Right kidney (tissue), 1 donor: ENCODE results near the gene CCDC190.
"Not testable (repeated sequence)": the region's sequence is repeated elsewhere in the genome, so short reads cannot be mapped to it uniquely, and the experiment has no call there.

Source experiments
- DNase-seq: peaks from one replicate; pipeline ENCODE4 v3.0.0-alpha.2; 2016

The CCDC190 gene

DNA sequence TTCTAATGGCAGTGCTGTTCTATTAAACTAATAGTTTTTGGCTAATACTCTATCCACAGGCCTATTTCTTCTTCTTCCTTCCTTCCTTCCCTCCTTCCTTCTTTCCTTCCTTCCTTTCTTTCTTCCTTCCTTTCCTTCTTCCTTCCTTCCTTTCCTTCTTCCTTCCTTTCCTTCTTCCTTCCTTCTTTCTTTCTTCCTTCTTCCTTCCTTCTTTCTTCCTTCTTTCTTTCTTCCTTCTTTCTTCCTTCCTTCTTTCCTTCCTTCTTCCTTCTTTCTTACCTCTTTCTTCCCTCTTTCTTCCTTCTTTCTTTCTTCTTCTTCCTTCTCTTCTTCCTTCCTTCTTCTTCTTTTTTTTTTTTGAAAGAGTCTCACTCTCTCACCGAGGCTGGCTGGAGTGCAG lies 31.7 kb downstream of the CCDC190 start:
- DNase-seq, result no peak

DNA sequence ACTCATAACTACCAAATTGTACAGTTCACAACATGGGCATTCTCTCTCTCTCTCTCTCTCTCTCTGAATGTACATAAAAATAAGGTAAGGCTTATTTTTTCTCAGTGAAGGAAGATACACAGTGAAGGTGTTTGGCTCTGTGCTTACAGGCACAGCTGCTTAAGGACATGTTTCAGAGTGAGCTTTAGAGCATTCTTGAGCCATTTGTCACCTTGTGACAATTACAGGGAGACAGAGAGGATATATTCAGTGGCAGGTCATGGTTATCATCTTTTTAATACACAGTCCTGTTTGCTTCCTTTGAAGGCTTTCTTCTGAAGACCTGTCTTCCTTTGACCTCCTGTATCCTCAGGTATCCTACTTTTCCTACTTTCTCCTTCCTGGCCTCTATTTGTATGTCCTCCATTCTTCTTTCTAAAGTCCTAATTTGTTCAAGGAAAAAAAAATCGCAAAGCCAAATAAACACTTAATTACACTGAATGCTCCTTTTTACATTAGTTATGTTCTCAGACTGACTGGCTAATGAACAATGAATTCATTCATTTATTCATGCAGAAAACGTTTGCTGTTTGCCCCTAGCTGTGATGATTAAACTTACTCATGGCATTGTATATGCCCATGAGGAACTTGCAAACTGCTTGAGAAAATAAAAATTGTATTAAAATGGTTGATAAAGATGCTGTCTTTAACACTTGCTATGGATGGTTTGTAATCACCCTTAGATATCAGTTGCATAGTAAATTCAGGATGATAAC lies 37.0 kb downstream of the CCDC190 start:
- no peak for DNase-seq

DNA sequence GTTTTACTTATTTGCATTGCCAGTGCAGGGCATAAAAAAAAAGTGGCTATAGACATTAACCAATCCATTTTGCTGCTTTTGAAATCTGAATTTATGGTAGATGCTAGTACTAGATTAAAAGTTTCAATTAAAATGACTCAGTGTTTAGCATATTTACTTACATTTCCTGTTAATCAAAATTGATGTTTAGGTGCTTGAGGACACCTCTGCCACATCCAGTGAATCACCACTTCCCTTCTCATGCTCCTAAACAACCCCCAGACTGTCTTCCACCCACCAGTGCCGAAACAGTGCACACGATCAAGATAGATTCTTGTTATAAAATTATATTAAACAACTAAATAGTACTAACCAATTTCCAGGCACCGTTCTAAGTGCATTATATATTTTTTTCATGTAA lies 37.7 kb downstream of the CCDC190 start:
- no peak for DNase-seq

DNA sequence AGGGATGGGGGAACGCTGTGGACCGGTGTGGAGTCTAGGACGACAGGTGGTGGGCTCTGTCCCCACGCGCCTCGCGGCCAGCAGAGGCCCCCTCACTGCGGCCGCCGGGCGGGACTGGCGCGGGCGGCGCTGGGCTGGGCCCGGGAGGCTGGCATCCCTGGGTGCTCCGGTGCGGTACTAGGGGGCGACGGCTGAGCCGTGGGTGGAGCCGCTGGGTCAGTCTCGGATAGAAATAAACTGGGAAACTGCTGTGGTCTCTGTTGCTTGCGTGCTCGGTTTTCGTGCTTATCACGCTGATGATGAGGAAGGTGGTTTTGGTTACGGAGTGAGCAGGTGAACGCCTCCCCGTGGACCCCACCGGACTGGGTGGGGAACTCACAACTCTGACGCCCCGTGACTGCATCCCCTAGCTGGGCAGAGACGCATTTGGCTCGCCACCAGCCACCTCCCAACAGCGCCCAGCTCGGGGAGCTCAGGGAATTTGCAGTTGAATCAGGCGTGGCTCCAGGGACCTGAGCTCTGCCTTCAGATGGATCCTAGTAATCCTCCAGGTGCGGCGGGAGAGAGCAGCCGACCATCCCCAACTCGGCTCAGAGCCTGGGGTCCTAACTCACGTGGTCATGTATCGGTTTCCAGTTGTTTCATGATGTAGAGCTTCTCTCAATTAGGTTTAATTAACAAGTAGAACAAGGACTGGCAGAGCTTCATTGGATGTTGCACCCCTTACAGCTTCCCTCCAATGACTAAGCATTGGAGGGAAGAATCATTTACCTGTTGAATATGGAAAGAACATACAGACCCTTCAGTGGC lies 38.4 kb downstream of the CCDC190 start:
- DNase-seq, result peak; percentile 47

DNA sequence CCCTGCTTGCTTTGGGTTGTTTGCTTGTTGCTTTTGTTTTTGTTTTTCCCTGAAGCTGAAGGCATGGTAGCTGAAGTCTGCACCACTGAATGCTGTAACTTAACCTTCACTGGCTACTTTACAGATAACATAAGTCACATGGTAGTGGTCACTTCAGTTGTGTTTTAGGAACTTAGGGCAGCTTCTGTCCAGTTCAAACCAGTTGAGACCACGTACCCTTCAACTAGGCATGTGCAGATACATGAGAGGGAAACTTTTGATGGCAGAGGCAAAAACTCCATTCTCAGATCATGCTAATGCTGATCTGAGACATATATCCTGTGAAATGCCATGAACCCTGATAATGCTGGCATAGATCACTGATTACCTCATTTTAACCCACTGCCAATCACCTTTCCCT lies 42.3 kb downstream of the CCDC190 start:
- DNase-seq, result not testable (repeated sequence)

DNA sequence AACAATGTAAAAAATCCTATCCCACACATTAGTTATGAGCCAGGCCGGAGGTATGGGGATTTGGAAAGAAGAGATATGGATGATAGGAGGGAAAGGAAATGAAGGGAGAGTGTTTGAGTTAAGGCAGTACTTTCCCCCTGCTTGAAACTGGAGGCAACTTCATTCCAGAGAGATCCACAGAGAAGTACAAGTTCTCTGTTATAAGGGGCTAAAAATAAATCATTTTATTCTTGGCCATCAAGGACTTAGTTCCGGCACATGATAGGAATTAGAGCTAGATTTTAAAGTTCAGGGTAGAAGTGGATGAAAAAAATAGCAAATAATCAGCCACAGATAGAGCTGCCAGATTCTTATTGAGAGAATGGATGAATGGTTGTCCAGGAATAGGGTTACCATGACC lies 42.8 kb downstream of the CCDC190 start:
- not testable (repeated sequence) for DNase-seq

DNA sequence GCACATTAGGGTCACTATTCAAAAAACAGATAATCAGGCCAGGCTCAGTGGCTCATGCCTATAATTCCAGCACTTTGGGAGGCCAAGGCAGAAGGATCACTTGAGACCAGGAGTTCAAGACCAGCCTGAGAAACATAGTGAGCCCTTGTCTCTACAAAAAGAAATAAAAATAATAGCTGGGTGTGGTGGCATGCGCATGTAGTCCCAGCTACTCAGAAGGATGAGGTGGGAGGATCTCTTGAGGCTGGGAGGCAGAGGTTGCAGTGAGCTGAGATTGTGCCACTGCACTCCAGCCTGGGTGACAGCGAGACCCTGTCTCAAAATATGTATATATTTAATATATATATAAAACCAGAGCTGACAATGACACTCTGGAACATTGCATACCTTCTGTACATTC lies 48.6 kb downstream of the CCDC190 start:
- DNase-seq, result not testable (repeated sequence)

DNA sequence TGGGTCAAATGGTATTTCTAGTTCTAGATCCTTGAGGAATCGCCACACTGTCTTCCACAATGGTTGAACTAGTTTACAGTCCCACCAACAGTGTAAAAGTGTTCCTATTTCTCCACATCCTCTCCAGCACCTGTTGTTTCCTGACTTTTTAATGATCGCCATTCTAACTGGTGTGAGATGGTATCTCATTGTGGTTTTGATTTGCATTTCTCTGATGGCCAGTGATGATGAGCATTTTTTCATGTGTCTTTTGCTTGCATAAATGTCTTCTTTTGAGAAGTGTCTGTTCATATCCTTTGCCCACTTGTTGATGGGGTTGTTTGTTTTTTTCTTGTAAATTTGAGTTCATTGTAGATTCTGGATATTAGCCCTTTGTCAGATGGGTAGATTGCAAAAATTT lies 53.5 kb downstream of the CCDC190 start:
- DNase-seq, result not testable (repeated sequence)
